Activated T-helper 17 cell treated with anti-CD3 and anti-CD28 coated beads, Interleukin-2, amount 50 U/mL, for 72 hours (primary cell): Measurements from ENCODE around the gene RANBP1. TPM values are rescaled to one million over a fixed set of nuclear protein-coding genes. Genes with fewer than 3 reads are reported as not detected.

Experiments used
- ATAC-seq: fragments of 150-1000 bp; cut with Tn5 transposase; replicated peaks from 2 replicates; pipeline ENCODE4 v1.10.0; 2021; ENCODE audit warnings: mild to moderate bottlenecking, moderate library complexity
- H3K27ac Mint-ChIP-seq: one replicate; pipeline ENCODE4 v1.8.0; 2022; ENCODE audit warnings: mixed read lengths
- H3K27me3 Mint-ChIP-seq: one replicate; pipeline ENCODE4 v1.8.0; 2022; ENCODE audit warnings: mixed read lengths
- H3K36me3 Mint-ChIP-seq: one replicate; pipeline ENCODE4 v1.8.0; 2022; ENCODE audit warnings: low read depth, mild to moderate bottlenecking, mixed read lengths
- H3K4me1 Mint-ChIP-seq: one replicate; pipeline ENCODE4 v1.8.0; 2022; ENCODE audit warnings: mixed read lengths
- H3K4me3 Mint-ChIP-seq: one replicate; pipeline ENCODE4 v1.8.0; 2022; ENCODE audit warnings: mild to moderate bottlenecking, mixed read lengths
- H3K9me3 Mint-ChIP-seq: one replicate; pipeline ENCODE4 v1.8.0; 2022; ENCODE audit warnings: mixed read lengths
- total RNA-seq, 2 donors: library from RNA; stranded (reverse); gene quantifications; one replicate each; pipeline ENCODE4 v1.2.3, GENCODE V29; 2022

RANBP1 gene
- total RNA-seq, 2 donors from 2014 or later = 187 to 421 TPM

- Mint-ChIP-seq H3K36me3 (peaks cover 55% of the 10 kb centered on the region), H3K4me3 (no peak overlapping the region), H3K27ac (no peak overlapping the region), H3K27me3 (no peaks in the 10 kb centered on the region), H3K4me1 (peaks cover 36% of the 10 kb centered on the region), H3K9me3 (no peaks in the 10 kb centered on the region)
- no peak for ATAC-seq
Measured at GRCh38 chr22:20084547-20085413, 31.1 kb upstream of the RANBP1 start.

GRCh38 chr22:20085651-20086050, 30.3 kb upstream of the RANBP1 start:
- peaks cover 64% of the 10 kb centered on the region for H3K36me3 Mint-ChIP-seq
- H3K4me3 Mint-ChIP-seq = no peak overlapping the region
- peaks cover 41% of the 10 kb centered on the region for H3K4me1 Mint-ChIP-seq
- no peaks in the 10 kb centered on the region for H3K9me3 Mint-ChIP-seq
- ATAC-seq = no peak
- no peak overlapping the region for H3K27ac Mint-ChIP-seq
- no peaks in the 10 kb centered on the region for H3K27me3 Mint-ChIP-seq

DNA sequence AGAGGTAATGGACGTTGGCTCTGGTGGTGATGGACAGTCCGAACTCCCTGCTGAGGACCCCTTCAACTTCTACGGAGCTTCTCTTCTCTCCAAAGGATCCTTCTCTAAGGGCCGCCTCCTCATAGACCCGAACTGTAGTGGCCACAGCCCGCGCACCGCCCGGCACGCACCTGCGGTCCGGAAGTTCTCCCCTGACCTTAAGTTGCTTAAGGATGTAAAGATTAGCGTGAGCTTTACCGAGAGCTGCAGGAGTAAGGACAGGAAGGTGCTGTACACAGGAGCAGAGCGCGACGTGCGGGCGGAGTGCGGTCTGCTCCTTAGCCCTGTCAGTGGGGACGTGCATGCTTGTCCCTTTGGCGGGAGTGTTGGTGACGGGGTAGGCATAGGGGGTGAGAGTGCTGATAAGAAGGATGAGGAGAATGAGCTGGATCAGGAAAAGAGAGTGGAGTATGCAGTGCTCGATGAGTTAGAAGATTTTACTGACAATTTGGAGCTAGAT, 29.8 kb upstream of the RANBP1 start:
- ATAC-seq = no peak
- H3K27ac Mint-ChIP-seq = peak overlapping the region; percentile 40
- peaks cover 68% of the 10 kb centered on the region for H3K36me3 Mint-ChIP-seq
- H3K27me3 Mint-ChIP-seq = no peaks in the 10 kb centered on the region
- H3K4me3 Mint-ChIP-seq = no peak overlapping the region
- H3K4me1 Mint-ChIP-seq = peaks cover 41% of the 10 kb centered on the region
- no peaks in the 10 kb centered on the region for H3K9me3 Mint-ChIP-seq

DNA sequence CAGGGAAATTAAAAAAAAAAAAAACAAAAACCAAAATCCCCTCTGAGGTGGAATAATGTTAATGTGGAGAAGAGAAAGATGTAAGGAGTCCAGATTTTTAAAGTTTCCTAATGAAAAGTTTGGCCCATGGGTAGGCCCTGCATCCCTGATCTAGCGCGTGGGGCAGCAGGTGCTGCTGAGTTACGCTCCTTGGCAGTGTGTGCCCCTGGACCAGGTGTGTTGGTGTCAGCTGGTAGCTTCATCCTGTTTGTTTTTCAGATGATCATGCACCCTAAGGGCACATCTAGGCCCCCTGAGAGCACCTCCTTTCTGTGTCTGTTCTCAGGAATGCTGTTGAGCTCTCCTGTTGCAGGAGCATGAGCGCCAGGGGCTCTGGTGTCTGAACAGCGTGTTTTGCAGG, 29.1 kb upstream of the RANBP1 start:
- no peak overlapping the region for H3K4me3 Mint-ChIP-seq
- ATAC-seq = no peak
- H3K36me3 Mint-ChIP-seq = peaks cover 69% of the 10 kb centered on the region
- peak overlapping the region; percentile 39 for H3K27ac Mint-ChIP-seq
- no peaks in the 10 kb centered on the region for H3K27me3 Mint-ChIP-seq
- no peaks in the 10 kb centered on the region for H3K9me3 Mint-ChIP-seq
- H3K4me1 Mint-ChIP-seq = peaks cover 36% of the 10 kb centered on the region

- H3K9me3 Mint-ChIP-seq = no peaks in the 10 kb centered on the region
- no peaks in the 10 kb centered on the region for H3K27me3 Mint-ChIP-seq
- peaks cover 76% of the 10 kb centered on the region for H3K36me3 Mint-ChIP-seq
- no peak for ATAC-seq
- no peak overlapping the region for H3K4me3 Mint-ChIP-seq
- H3K27ac Mint-ChIP-seq = peak overlapping the region; percentile 39
- peaks cover 34% of the 10 kb centered on the region for H3K4me1 Mint-ChIP-seq
Measured at GRCh38 chr22:20087319-20088262, 28.3 kb upstream of the RANBP1 start.

GRCh38 chr22:20088263-20088648, 27.6 kb upstream of the RANBP1 start:
- H3K4me1 Mint-ChIP-seq = peaks cover 27% of the 10 kb centered on the region

DNA sequence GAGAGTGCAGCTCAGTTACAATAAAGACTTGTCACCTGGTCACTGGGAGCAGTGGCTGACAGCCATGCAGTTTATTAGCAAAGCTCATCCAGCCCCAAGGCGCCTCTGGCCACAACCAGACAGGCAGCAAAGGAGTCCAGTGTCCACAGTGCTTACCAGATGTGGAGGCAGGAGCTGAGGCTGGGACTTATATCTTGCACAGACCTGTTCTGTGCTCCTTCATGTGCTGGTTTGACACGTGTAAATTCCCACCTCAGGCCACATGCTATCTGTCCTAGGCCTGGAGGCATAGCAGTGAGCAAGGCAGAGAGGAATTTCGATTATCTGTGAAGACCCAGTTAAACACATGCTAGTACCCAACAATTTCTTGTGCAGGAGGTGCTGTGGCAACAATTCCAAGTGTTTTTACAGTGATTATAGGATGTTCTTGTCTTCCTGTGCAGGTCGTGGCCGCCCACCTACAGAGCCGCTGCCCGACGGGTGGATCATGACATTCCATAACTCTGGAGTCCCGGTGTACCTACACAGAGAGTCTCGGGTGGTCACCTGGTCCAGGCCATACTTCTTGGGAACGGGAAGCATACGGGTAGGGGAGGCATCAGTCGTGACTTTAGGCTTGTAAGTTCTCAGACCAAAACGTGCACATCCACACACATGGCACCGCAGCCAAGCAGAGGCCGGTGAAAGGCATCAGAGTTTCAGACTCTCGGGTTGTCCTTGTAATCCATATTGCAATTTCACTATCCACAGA, 26.5 kb upstream of the RANBP1 start:
- H3K4me3 Mint-ChIP-seq = no peak overlapping the region

More at GRCh38 chr22:20088263-20088648, 27.6 kb upstream of the RANBP1 start:
- no peaks in the 10 kb centered on the region for H3K27me3 Mint-ChIP-seq
- no peaks in the 10 kb centered on the region for H3K9me3 Mint-ChIP-seq
- H3K4me3 Mint-ChIP-seq = no peak overlapping the region
- ATAC-seq = no peak
- H3K27ac Mint-ChIP-seq = no peak overlapping the region
- peaks cover 82% of the 10 kb centered on the region for H3K36me3 Mint-ChIP-seq

DNA sequence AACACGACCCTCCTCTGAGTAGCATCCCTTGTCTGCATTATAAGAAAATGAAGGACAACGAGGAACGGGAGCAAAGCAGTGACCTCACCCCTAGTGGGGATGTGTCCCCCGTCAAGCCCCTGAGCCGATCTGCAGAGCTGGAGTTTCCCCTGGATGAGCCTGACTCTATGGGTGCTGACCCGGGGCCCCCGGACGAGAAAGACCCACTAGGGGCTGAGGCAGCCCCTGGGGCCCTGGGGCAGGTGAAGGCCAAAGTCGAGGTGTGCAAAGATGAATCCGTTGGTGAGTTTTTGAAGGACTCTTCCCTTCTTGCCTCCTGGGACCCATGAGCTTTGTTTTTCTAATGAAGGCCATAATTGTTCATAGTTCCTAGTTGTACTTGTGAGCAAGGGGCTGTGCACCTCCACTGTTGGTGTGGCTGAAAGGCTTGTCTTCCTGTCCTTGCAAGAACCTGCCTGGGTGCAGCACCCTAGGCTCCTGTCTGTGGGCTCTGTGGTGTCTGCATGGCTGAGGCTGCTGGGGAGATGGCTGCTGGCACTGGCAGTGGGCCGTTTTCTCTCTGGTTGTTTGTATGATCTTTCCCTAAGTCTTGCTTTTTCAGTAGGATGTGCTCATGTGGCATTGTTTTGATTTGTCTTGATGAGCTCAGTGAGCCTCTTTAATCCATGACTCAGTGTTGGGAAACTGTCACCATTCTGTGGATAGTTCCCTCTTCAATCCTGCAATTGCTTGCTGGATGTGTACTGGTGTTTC, 25.8 kb upstream of the RANBP1 start:
- Mint-ChIP-seq H3K4me3 (no peak overlapping the region), H3K27me3 (no peaks in the 10 kb centered on the region), H3K27ac (no peak overlapping the region), H3K9me3 (no peaks in the 10 kb centered on the region), H3K36me3 (peaks cover 99% of the 10 kb centered on the region), H3K4me1 (peaks cover 13% of the 10 kb centered on the region)
- no peak for ATAC-seq

More for the DNA sequence above, 26.5 kb upstream of the RANBP1 start:
- peaks cover 16% of the 10 kb centered on the region for H3K4me1 Mint-ChIP-seq
- H3K9me3 Mint-ChIP-seq = no peaks in the 10 kb centered on the region
- H3K27me3 Mint-ChIP-seq = no peaks in the 10 kb centered on the region
- ATAC-seq = no peak
- H3K27ac Mint-ChIP-seq = no peak overlapping the region
- H3K36me3 Mint-ChIP-seq = peaks cover 94% of the 10 kb centered on the region

DNA sequence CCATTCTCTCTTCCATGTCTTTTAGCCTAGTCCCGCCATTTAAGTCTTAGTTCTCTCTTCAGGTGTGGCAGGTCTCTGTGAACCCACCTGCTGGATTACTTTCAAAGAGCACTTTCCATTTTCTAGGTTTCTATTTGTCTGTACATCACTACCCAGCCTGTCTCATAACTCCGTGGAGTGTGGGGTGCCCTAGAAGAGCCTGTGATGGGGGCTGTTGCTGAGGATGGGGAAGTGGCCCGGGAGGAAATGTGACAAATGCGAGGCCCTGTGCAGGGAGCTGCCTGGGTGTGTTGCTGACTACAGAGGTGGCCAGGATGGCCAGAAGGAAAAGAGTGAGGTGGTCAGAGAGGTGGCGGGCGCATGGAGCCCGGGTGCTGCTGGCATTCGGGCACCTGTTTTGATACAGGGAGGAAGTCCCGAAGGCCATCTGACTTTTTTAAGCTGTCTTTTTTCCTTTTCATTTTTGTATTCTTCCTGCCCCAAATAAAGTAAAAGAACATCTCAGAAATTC, 25.1 kb upstream of the RANBP1 start:
- Mint-ChIP-seq H3K4me3 (no peak overlapping the region), H3K27me3 (no peaks in the 10 kb centered on the region), H3K4me1 (peaks cover 17% of the 10 kb centered on the region), H3K9me3 (no peaks in the 10 kb centered on the region), H3K36me3 (peaks cover 99% of the 10 kb centered on the region), H3K27ac (peak overlapping the region; percentile 6)
- ATAC-seq = peak; percentile 38

DNA sequence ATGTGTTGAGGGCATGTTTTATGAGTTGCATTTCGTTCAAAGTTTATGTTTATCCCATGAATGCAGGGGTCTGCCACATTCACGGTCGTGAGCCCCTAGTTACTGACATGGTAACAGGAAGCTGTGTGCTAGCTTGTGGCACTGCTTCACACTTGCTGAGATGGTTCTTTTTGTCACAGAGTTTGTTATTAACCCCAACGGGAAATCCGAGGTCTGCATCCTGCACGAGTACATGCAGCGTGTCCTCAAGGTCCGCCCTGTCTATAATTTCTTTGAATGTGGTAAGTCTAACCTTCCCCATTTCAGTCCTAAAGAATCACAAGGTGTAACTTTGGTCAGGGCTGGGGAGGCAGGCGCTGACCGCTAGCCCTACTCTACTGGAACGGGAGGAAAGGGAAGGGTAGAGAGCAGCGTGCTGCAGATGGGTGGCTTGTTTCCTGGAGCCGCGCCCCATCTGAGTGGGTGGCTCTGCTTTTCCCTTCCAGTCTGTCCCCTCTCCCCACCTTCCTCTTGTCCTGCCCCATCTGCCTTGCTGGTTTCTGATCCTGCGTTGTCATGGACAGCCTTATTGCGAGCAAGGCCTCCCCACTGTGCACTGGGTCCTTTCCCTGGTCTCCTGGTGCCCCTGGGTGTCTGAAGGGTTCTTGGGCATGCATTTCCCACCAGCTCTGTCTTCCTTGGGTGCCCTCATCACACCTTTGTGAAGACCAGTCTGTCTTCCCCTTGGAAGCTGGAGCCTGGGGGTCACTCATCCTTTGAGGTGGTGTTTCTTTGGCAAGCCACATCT, 24.0 kb upstream of the RANBP1 start:
- no peak for ATAC-seq

GRCh38 chr22:20092477-20092854, 23.4 kb upstream of the RANBP1 start:
- H3K27ac Mint-ChIP-seq = no peak overlapping the region
- H3K4me3 Mint-ChIP-seq = no peak overlapping the region
- peaks cover 99% of the 10 kb centered on the region for H3K36me3 Mint-ChIP-seq
- H3K9me3 Mint-ChIP-seq = no peaks in the 10 kb centered on the region
- peaks cover 12% of the 10 kb centered on the region for H3K4me1 Mint-ChIP-seq
- no peak for ATAC-seq
- no peaks in the 10 kb centered on the region for H3K27me3 Mint-ChIP-seq

More for the DNA sequence above, 24.0 kb upstream of the RANBP1 start:
- no peaks in the 10 kb centered on the region for H3K9me3 Mint-ChIP-seq
- H3K4me3 Mint-ChIP-seq = no peak overlapping the region
- no peaks in the 10 kb centered on the region for H3K27me3 Mint-ChIP-seq
- H3K4me1 Mint-ChIP-seq = peaks cover 12% of the 10 kb centered on the region
- peaks cover 99% of the 10 kb centered on the region for H3K36me3 Mint-ChIP-seq
- no peak overlapping the region for H3K27ac Mint-ChIP-seq

DNA sequence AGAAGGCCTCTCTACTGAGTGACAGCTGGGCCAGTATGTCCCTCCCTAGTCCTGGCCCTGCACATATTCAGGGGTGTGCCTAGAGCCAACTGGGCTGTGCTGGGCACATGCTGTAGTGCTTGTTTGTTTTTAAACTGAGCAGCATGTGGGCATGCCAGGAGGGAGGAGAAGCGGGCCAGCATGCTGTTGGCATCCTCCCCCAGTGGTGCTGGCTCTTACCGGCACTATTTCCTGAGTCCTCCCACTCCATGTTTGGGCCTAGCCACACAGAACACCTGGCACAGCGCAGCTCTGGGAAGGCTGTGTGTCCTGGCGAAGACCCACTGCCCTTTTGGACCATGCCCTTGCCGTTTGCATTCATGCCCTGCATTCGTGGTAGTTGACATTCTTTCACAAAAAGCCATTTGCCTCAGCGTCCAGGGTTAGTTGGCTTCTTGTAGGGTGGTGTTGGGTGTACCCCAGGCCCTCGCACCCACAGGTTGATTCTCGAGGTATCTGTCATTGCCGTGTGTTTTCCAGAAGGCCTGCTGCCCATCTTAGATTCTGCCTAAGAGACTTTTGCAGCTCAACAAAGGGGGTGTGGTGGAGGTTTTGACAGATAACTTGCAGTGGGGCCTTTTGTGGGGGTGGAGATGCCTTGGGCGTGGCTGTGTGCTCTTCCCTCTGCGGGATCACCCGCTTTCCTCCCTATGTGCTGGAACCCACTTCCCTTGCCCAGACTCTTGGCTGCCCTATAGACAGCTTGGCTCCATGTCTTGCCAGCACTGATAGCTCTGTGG, 22.3 kb upstream of the RANBP1 start:
- no peak for ATAC-seq
- Mint-ChIP-seq H3K4me3 (no peak overlapping the region), H3K4me1 (peaks cover 12% of the 10 kb centered on the region), H3K9me3 (no peaks in the 10 kb centered on the region), H3K27ac (peak overlapping the region; percentile 20), H3K36me3 (peaks cover 100% of the 10 kb centered on the region), H3K27me3 (no peaks in the 10 kb centered on the region)
